Activated naive CD4-positive, alpha-beta T cell treated with anti-CD3 and anti-CD28 coated beads, Interleukin-2, amount 50 U/mL, for 16 hours (primary cell): ENCODE measurements around the gene SBF2.
"Not testable (repeated sequence)": the region's sequence is repeated elsewhere in the genome, so short reads cannot be mapped to it uniquely, and the experiment has no call there.

Source experiments
- DNase-seq: peaks from one replicate; pipeline ENCODE4 v3.0.0-alpha.2; 2020

SBF2 gene

GRCh38 chr11:9941991-9942390 lies 352.0 kb downstream of the SBF2 start:
- no peak for DNase-seq

- DNase-seq: not testable (repeated sequence)
Measured at GRCh38 chr11:9939150-9939549, 354.9 kb downstream of the SBF2 start.

- DNase-seq: no peak
Measured at GRCh38 chr11:9936754-9937153, 357.3 kb downstream of the SBF2 start.

GRCh38 chr11:9932843-9933242 lies 361.2 kb downstream of the SBF2 start:
- not testable (repeated sequence) for DNase-seq

GRCh38 chr11:9930562-9931331 lies 363.3 kb downstream of the SBF2 start:
- not testable (repeated sequence) for DNase-seq

- DNase-seq: no peak
Measured at GRCh38 chr11:9927670-9928069, 366.3 kb downstream of the SBF2 start.

GRCh38 chr11:9923280-9923679 lies 370.7 kb downstream of the SBF2 start:
- DNase-seq: no peak

GRCh38 chr11:9922806-9923205 lies 371.2 kb downstream of the SBF2 start:
- no peak for DNase-seq

GRCh38 chr11:9916480-9916879 lies 377.5 kb downstream of the SBF2 start:
- DNase-seq: no peak

- DNase-seq: no peak
Measured at GRCh38 chr11:9914064-9914463, 380.0 kb downstream of the SBF2 start.

- DNase-seq: no peak
Measured at GRCh38 chr11:9905960-9906791, 387.8 kb downstream of the SBF2 start.

GRCh38 chr11:9905501-9905951 lies 388.5 kb downstream of the SBF2 start:
- no peak for DNase-seq

GRCh38 chr11:9903579-9903978 lies 390.4 kb downstream of the SBF2 start:
- no peak for DNase-seq

- no peak for DNase-seq
Measured at GRCh38 chr11:9901943-9902342, 392.1 kb downstream of the SBF2 start.

- DNase-seq: not testable (repeated sequence)
Measured at GRCh38 chr11:9900253-9900652, 393.8 kb downstream of the SBF2 start.

- no peak for DNase-seq
Measured at GRCh38 chr11:9899676-9900075, 394.3 kb downstream of the SBF2 start.

GRCh38 chr11:9896902-9897301 lies 397.1 kb downstream of the SBF2 start:
- no peak for DNase-seq

- DNase-seq: no peak
Measured at GRCh38 chr11:9895006-9895405, 399.0 kb downstream of the SBF2 start.

- no peak for DNase-seq
Measured at GRCh38 chr11:9893474-9893873, 400.5 kb downstream of the SBF2 start.

GRCh38 chr11:9888938-9889337 lies 405.1 kb downstream of the SBF2 start:
- no peak for DNase-seq

GRCh38 chr11:9887472-9887871 lies 406.5 kb downstream of the SBF2 start:
- DNase-seq: no peak

GRCh38 chr11:9886595-9886994 lies 407.4 kb downstream of the SBF2 start:
- DNase-seq: no peak

- DNase-seq: no peak
Measured at GRCh38 chr11:9884601-9885000, 409.4 kb downstream of the SBF2 start.

GRCh38 chr11:9880657-9881056 lies 413.4 kb downstream of the SBF2 start:
- DNase-seq: no peak
